H1 (cell line): Measurements from ENCODE around the gene RPTOR. TPM values are rescaled to one million over a fixed set of nuclear protein-coding genes. Genes with fewer than 3 reads are reported as not detected.

Experiments
- CHD7 ChIP-seq: fragments of 300-600 bp; sonication (generic); IDR thresholded peaks from 2 replicates; pipeline ENCODE4 v1.7.1; 2012; ENCODE audit warnings: low read length, moderate library complexity, mild to moderate bottlenecking, inconsistent platforms; ENCODE audit not compliant: insufficient replicate concordance
- CTBP2 ChIP-seq: IDR thresholded peaks from 2 replicates; pipeline ENCODE4 v1.7.0; 2011; ENCODE audit warnings: borderline replicate concordance, mild to moderate bottlenecking, moderate library complexity, mixed read lengths, low read length; ENCODE audit not compliant: insufficient read depth, insufficient read length
- EP300 ChIP-seq, 2 experiments: IDR thresholded peaks; 1 replicate in 1 of 2; 2 replicates in 1 of 2; pipeline ENCODE4 v1.6.1; 2011 to 2012; ENCODE audit warnings: low read depth in 2 of 2, low read length in 2 of 2, mild to moderate bottlenecking in 2 of 2, borderline replicate concordance in 1 of 2, inconsistent platforms in 1 of 2, moderate library complexity in 1 of 2
- KDM5A ChIP-seq: fragments of 200-600 bp; IDR thresholded peaks from 2 replicates; pipeline ENCODE4 v1.7.1; 2012; ENCODE audit warnings: mild to moderate bottlenecking, low read length, inconsistent platforms, mixed read lengths
- SRF ChIP-seq: IDR thresholded peaks from 2 replicates; pipeline ENCODE4 v1.6.1; 2011; ENCODE audit warnings: mild to moderate bottlenecking, low read depth, low read length, moderate library complexity
- polyA plus RNA-seq, 7 experiments: library from polyadenylated mRNA; depleted of rRNA in 3 of 7; stranded (reverse) in 5 of 7; unstranded in 2 of 7; fragments of >200 nt in 5 of 7; fragments of 200-250 nt in 2 of 7; gene quantifications; 1 replicate in 5 of 7; 2 replicates in 1 of 7; 4 replicates in 1 of 7; pipeline versions ENCODE4 v1.2.1 to v1.2.3, GENCODE V29; 2011 to 2013; ENCODE audit warnings: missing spikeins in 2 of 7, mixed read lengths in 2 of 7
- total RNA-seq: library from RNA; stranded (reverse); fragmentation: NEBNext Ultra II Directional; extraction: Animal tissue kit (Norgen Biotek cat#: 25700); gene quantifications from 2 replicates; pipeline ENCODE4 v1.2.1, GENCODE V29; 2021
- TF ChIP-seq, protein P1 (sequence below): IDR thresholded peaks from 2 replicates; pipeline ENCODE4 v1.6.1; 2011; ENCODE audit warnings: low read depth, mild to moderate bottlenecking, low read length; ENCODE audit not compliant: insufficient read depth

RPTOR gene
- total and polyA plus RNA-seq, 2 of the 8 experiments (the other 6 are each of a cell fraction or from before 2014, with no cell fraction given) = 6.9 to 28.7 TPM

GRCh38 chr17:80596760-80597608 is 52.3 kb downstream of the RPTOR start (continued):
- TF ChIP-seq CHD7 = no peak
- TF ChIP-seq EP300 (IDR thresholded peaks at IDR 0.05; ENCODE audit: borderline replicate concordance in 1 of 2, low read depth in 2 of 2, low read length in 2 of 2) = no peak
- no peak for TF ChIP-seq SRF
- no peak for TF ChIP-seq CTBP2
- TF ChIP-seq, protein P1, sequence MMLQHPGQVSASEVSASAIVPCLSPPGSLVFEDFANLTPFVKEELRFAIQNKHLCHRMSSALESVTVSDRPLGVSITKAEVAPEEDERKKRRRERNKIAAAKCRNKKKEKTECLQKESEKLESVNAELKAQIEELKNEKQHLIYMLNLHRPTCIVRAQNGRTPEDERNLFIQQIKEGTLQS = no peak
- TF ChIP-seq KDM5A = no peak
